CD4-positive, alpha-beta T cell treated with Interleukin-4 for 4 hours (primary cell): ENCODE measurements around the gene ALPP.
"Not testable (repeated sequence)": the region's sequence is repeated elsewhere in the genome, so short reads cannot be mapped to it uniquely, and the experiment has no call there.

Source experiments
- DNase-seq: peaks from one replicate; pipeline ENCODE4 v3.0.0-alpha.2; 2020

Gene ALPP

GRCh38 chr2:232341061-232341738, 37.4 kb upstream of the ALPP start:
- DNase-seq: no peak

DNA sequence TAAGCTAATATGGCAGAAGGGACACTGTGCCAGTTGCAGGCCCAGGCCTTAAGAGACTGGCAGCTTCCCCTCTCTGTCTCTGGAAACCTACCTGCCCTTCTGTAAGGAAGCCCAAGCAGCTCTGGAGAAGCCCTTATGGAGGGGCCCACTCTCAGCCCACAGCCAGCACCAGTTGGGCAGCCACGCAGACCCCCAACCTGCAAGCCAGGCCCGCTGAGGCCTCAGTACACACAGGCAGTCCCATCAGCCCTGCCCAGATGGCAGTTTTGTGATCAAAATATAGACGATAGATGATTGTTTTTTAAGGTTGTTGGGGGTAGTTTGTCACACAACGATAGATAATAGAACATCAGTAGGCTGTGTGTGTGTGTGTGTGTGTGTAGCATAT, 36.8 kb upstream of the ALPP start:
- DNase-seq: no peak

- no peak for DNase-seq
These were observed 35.7 kb upstream of the ALPP start for GRCh38 chr2:232342635-232343565.

DNA sequence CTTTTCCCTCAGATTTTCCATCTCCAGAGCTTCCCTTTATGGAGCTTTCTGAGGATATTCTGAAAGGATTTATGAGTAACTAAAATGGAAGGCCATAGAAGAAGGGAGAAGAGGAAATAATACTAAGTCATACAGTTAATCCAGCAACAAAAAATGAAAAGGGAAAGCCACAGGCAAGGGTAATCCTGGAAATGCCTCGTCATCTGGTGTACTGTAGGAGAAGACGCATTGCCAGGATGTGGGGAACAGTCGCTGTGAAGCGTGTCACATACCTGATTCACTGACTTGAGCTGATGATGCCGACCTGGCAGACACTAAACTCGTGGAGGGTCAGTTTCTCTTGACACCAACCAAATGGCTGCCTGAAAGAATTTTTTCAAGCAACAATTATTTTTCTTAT, 34.7 kb upstream of the ALPP start:
- DNase-seq: no peak

- no peak for DNase-seq
These were observed 33.3 kb upstream of the ALPP start for GRCh38 chr2:232345251-232345650.

DNA sequence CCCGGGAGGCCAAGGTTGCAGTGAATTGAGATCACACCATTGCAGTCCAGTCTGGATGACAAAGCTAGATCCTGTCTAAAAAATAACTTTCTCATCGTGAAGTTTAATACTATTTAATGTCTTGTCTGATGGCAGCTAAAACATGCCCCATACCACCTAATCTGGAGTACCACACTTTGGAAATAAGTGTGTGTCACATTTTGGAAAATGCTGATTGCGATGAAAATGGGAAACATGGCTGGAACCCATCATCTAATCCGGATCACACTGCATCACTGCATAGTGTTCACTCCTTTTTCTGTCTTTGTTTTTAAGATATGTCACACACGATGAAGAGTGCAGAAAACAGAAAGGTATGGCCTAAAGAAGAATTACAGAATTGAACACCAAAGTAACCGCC, 31.2 kb upstream of the ALPP start:
- DNase-seq: no peak

DNA sequence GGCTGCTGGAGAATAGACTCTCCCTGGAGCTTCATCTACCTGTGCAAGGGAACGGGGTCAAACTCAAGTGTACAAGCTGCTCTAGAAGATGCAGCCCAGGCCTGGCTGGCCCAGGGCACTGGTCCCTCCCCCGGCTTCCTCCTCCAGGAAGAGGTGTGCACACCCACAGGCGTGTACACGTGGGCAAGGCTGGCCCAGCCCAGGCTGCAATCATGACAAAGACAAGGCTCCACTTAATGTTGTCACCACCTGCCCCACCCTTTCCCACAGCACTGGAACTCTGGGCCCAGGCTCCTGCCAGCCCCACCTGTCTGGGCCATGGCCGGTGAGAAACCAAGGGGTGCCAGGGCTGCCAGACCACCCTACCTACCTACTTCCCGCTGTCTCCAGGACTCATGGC, 29.6 kb upstream of the ALPP start:
- DNase-seq: no peak

- DNase-seq: no peak
These were observed 29.0 kb upstream of the ALPP start for GRCh38 chr2:232349546-232349945.

DNA sequence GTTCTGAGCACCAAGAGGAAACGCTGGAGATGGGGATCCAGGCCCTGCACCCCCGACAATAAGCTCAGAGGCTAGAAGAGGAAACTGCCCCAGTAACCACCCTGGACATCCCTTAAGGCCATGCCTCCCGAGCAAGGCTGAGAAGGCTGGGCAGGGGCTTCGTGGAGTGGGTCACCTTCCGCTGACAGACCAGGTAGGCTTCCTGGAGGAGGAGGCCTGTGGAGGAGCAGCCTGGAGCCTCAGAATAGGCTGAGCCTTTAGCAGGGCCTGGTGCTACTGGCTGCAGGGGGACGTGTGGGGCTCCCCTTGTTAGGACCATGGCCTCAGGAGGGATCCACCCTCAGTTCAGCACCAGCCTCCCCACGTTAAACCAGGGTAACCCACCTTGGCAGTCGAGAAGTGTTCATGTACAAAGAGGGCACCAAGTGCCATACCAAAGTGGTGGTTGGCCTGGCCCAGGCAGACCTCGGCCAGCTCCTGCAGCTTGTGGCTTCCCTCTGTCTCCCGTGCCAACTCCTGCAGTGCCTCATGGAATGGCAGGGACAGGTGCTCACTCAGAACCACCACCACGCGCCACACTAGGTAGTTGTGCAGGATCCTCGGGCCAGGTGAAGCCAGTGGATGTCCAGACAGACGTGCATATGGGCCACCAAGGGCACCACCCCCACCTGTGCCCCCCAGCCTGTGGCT, 28.5 kb upstream of the ALPP start:
- DNase-seq: no peak

GRCh38 chr2:232350804-232351685, 27.5 kb upstream of the ALPP start:
- DNase-seq: no peak

- DNase-seq: no peak
These were observed 26.7 kb upstream of the ALPP start for GRCh38 chr2:232351686-232352510.

DNA sequence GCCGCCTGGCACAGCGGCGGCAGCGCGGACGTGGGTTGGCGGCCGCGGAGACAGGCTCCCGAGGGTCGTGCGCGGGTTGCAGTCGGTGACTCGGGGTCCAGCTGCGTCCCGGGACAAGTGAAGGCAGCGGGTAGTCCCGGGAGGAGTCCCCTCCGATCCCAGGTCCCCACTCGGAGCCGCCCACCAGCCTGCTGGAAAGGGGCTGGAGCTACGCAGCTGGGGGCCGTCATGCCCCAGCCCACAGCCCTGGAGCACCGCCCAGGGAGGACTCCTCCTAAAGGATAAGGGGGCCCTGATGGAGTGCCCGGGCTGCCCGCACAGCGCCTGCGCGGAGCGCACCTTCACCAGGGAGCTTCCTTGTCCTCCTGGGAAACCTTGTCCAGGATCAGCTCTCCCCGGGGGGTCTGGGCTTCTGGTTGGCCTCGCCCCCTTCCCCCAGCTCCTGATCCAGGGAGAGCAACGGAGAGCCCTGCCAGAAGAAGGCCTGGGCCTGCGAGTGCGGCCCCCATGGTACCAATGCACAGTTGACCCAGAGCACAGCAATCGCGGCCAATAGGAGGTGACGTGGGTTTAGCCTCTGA, 25.9 kb upstream of the ALPP start:
- no peak for DNase-seq

GRCh38 chr2:232353096-232353495, 25.5 kb upstream of the ALPP start:
- no peak for DNase-seq

DNA sequence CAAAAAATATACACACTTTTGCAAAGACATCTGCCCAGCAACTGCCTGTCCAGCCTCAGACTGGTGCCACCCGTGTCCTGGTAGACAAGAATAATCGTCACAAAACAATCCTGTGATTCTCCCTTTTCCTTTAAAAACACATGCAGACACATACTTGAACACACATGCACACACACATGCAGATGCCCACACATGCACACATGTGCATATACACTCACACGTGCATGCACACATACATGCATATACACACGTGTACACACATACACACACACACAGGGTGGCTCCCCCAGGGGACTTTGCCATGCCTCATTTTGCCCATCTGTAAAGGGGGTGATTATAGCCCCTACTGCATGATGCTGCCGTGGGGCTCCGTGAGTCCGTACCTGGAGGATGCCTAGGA, 24.9 kb upstream of the ALPP start:
- no peak for DNase-seq

GRCh38 chr2:232354069-232354468, 24.5 kb upstream of the ALPP start:
- DNase-seq: no peak

DNA sequence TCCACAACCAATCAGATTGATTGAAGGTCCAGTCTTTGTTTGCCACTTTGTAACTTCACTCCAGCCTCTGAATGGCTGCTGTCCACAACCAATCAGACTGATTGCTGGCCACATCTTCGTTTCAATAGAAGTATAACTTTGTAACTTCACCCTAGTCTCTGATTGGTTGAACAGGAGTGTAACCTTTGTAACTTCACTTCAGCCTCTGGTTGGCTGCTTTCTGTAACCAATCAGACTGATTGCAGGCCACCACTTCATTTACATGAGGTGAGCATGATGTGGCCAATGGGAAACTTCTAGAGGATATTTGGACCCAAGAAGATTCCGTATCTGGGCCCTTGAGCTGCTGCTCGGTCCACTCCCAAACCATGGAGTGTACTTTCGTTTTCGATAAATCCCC, 16.9 kb upstream of the ALPP start:
- no peak for DNase-seq

DNA sequence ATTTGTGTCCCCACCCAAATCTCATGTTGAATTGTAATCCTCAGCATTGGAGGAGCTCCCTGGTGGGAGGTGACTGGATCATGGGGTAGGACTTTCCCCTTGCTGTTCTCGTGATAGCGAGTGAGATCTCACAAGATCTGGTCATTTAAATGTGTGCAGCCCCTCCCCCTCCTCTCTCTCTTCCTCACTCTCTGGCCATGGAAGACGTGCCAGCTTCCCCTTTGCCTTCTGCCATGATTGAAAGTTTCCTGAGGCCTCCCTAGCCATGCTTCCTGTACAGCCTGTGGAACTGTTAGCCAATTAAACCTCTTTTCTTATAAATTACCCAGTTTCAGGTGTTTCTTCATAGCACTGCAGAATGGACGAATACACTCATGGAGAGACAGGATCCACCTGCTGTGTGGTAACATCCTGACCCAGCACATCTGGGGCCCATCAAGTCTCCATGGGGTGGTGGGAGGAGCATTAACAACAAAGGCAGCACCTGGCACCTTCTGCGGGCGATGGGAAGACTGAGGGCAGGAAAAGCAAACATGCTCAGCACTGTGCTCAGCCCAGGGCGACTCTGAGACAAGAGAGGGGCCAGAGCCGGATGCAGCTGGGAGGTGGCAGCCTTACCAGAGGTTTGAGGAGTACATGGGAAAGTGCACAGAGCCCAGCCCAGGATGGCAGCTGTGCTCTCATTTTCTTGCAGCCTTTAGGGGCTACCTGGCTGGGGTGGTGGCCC, 16.2 kb upstream of the ALPP start:
- DNase-seq: no peak

DNA sequence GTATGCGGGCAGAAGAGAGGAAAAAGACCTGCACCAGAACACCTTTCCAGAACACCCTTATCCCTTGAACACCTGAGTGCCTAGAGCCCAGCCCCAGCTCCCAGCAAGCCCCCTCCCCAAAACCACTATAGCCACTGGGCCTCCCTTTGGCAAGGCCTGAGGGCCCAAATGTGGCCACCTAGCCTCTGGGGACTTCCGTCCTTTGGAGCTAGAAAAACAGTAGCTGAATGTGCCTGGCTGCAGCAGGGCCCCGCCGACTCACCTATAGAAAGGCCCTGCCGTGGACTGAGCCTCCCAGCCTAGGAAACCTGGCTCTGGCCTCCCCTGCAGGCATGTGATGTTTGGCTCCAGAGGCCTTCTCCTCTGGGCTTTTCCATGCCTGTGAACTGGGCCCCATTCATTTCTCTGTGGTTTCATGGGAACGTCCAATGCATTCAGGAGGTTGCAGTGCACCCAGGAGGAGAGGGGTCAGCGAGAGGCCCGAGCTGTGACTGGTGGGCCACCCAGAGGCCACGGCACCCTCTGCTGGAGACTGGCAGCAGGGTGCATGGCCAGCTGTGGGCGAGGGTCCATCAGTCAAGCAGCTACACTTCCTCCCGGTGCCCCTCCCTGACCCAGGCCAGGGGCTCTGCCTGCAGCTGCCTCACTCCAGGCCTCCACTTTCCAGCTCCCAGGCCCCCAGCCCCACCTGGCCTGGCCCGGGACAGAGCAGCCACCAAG, 15.3 kb upstream of the ALPP start:
- not testable (repeated sequence) for DNase-seq

GRCh38 chr2:232363784-232364615, 14.6 kb upstream of the ALPP start:
- peak; percentile 20 for DNase-seq
